IMR-90 (cell line): ENCODE measurements around the gene RPS29. TPM values are rescaled to one million over a fixed set of nuclear protein-coding genes. Genes with fewer than 3 reads are reported as not detected.

ENCODE experiments used
- ATAC-seq: fragments of 200-7000 bp; cut with Tn5 transposase; 2 replicates; pipeline ENCODE4 v1.9.1; 2020; ENCODE audit warnings: low read depth, mild to moderate bottlenecking, moderate library complexity
- BruUV-seq: library from RNA; stranded (reverse); fragments of 400-500 nt; replicated peaks from 2 replicates; lab custom pipeline; 2021; lab: Mats Ljungman, UMichigan
- CTCF ChIA-PET: fragments of 300-600 bp; formaldehyde crosslinking; extraction: SDS; loops from one replicate; lab custom pipeline; 2021; ENCODE audit warnings: antibody characterized with exemption; lab: Yijun Ruan, JAX
- POLR2A ChIA-PET: fragments of 300-600 bp; sonication (Branson Sonifier 250); formaldehyde crosslinking; loops from one replicate; lab custom pipeline; 2022; ENCODE audit warnings: antibody characterized with exemption; ENCODE audit not compliant: unreplicated experiment; lab: Charles Lee
- DNase-seq: peaks from one replicate; pipeline ENCODE4 v3.0.0; 2013
- H2AFZ ChIP-seq: replicated peaks from 2 replicates; pipeline ENCODE3; 2013; ENCODE audit warnings: low read length, mild to moderate bottlenecking; ENCODE audit not compliant: poor library complexity
- H2AK5ac ChIP-seq: 2 replicates; pipeline ENCODE4 v1.6.1; 2013; ENCODE audit warnings: low read depth, low read length, inconsistent platforms
- H2AK9ac ChIP-seq: replicated peaks from 2 replicates; pipeline ENCODE3; 2013; ENCODE audit warnings: mild to moderate bottlenecking, low read depth, low read length, moderate library complexity; ENCODE audit not compliant: poor library complexity
- H2BK120ac ChIP-seq: 2 replicates; pipeline ENCODE4 v1.6.1; 2013; ENCODE audit warnings: low read depth, low read length, inconsistent platforms
- H2BK15ac ChIP-seq: 3 replicates; pipeline ENCODE4 v1.6.1; 2013; ENCODE audit warnings: low read depth, low read length, inconsistent platforms
- H2BK20ac ChIP-seq: 2 replicates; pipeline ENCODE4 v1.6.1; 2013; ENCODE audit warnings: low read depth, mild to moderate bottlenecking, inconsistent platforms, low read length, moderate library complexity
- H2BK5ac ChIP-seq: 2 replicates; pipeline ENCODE4 v1.6.1; 2013; ENCODE audit warnings: mild to moderate bottlenecking, low read depth, low read length, inconsistent platforms; ENCODE audit not compliant: poor library complexity, severe bottlenecking
- H3K14ac ChIP-seq: replicated peaks from 2 replicates; pipeline ENCODE4 v1.6.1; 2013; ENCODE audit warnings: low read depth, low read length, inconsistent platforms
- H3K18ac ChIP-seq: 2 replicates; pipeline ENCODE4 v1.6.1; 2013; ENCODE audit warnings: low read depth, low read length, control low read depth
- H3K23ac ChIP-seq: 2 replicates; pipeline ENCODE4 v1.6.1; 2013; ENCODE audit warnings: low read depth, low read length, inconsistent platforms
- H3K27ac ChIP-seq: 2 replicates; pipeline ENCODE4 v1.5.1; 2013; ENCODE audit warnings: mild to moderate bottlenecking, control low read depth, low read length; ENCODE audit not compliant: insufficient read depth
- H3K27me3 ChIP-seq: 2 replicates; pipeline ENCODE4 v1.6.1; 2013; ENCODE audit warnings: low read length; ENCODE audit not compliant: control insufficient read depth, insufficient read depth
- H3K36me3 ChIP-seq: 2 replicates; pipeline ENCODE4 v1.6.1; 2013; ENCODE audit warnings: low read length, mixed read lengths; ENCODE audit not compliant: control insufficient read depth, insufficient read depth
- H3K4ac ChIP-seq: 2 replicates; pipeline ENCODE4 v1.6.1; 2013; ENCODE audit warnings: low read depth, low read length, inconsistent platforms
- H3K4me1 ChIP-seq: 2 replicates; pipeline ENCODE4 v1.6.1; 2013; ENCODE audit warnings: low read length, mixed read lengths; ENCODE audit not compliant: control insufficient read depth, insufficient read depth
- H3K4me2 ChIP-seq: 2 replicates; pipeline ENCODE4 v1.6.1; 2013; ENCODE audit warnings: low read depth, mild to moderate bottlenecking, control low read depth, low read length, moderate library complexity
- H3K4me3 ChIP-seq: 2 replicates; pipeline ENCODE4 v1.5.1; 2013; ENCODE audit warnings: low read depth, mild to moderate bottlenecking, control low read depth, low read length, moderate library complexity; ENCODE audit not compliant: insufficient read depth
- H3K56ac ChIP-seq: 2 replicates; pipeline ENCODE4 v1.6.1; 2013; ENCODE audit warnings: low read length, inconsistent platforms; ENCODE audit not compliant: insufficient read depth; ENCODE audit errors: extremely low read depth
- H3K79me1 ChIP-seq, 2 experiments: 2 replicates each; pipeline ENCODE4 v1.6.1; 2013; ENCODE audit warnings: low read length in 2 of 2, inconsistent platforms in 1 of 2, low read depth in 1 of 2
- H3K9ac ChIP-seq: 2 replicates; pipeline ENCODE4 v1.6.1; 2013; ENCODE audit warnings: low read depth, low read length, control low read depth
- H3K9me1 ChIP-seq: 2 replicates; pipeline ENCODE4 v1.6.1; 2013; ENCODE audit warnings: low read length, inconsistent platforms; ENCODE audit not compliant: insufficient read depth
- H3K9me3 ChIP-seq: 2 replicates; pipeline ENCODE4 v1.6.1; 2013; ENCODE audit warnings: low read length; ENCODE audit not compliant: control insufficient read depth, insufficient read depth
- H4K20me1 ChIP-seq: 2 replicates; pipeline ENCODE4 v1.6.1; 2013; ENCODE audit warnings: low read length, inconsistent platforms; ENCODE audit not compliant: insufficient read depth
- H4K5ac ChIP-seq: 2 replicates; pipeline ENCODE4 v1.6.1; 2013; ENCODE audit warnings: mild to moderate bottlenecking, low read depth, low read length, control low read depth
- H4K8ac ChIP-seq, 2 experiments: 2 replicates each; pipeline ENCODE4 v1.6.1; 2013; ENCODE audit warnings: low read depth in 2 of 2, low read length in 2 of 2, control low read depth in 1 of 2, inconsistent platforms in 1 of 2
- H4K91ac ChIP-seq: 2 replicates; pipeline ENCODE4 v1.6.1; 2013; ENCODE audit warnings: low read depth, low read length, inconsistent platforms; ENCODE audit not compliant: insufficient read depth
- BHLHE40 ChIP-seq: fragments of 150-350 bp; IDR thresholded peaks from 2 replicates; pipeline ENCODE4 v1.6.1; 2016; ENCODE audit warnings: mild to moderate bottlenecking, low read depth, low read length
- CEBPB ChIP-seq: IDR thresholded peaks from 2 replicates; pipeline ENCODE4 v1.6.1; 2012; ENCODE audit warnings: low read depth, low read length, improper control_type of control experiment
- CHD1 ChIP-seq: IDR thresholded peaks from 2 replicates; pipeline ENCODE4 v1.6.1; 2012; ENCODE audit warnings: low read depth, low read length, improper control_type of control experiment
- FOS ChIP-seq: fragments of 150-350 bp; IDR thresholded peaks from 2 replicates; pipeline ENCODE4 v1.6.1; 2016; ENCODE audit warnings: low read depth, low read length
- MAFK ChIP-seq: IDR thresholded peaks from 2 replicates; pipeline ENCODE4 v1.6.1; 2012; ENCODE audit warnings: low read depth, low read length, improper control_type of control experiment
- MAZ ChIP-seq: IDR thresholded peaks from 2 replicates; pipeline ENCODE4 v1.6.1; 2012; ENCODE audit warnings: low read depth, mild to moderate bottlenecking, low read length, improper control_type of control experiment, moderate library complexity, borderline replicate concordance
- MXI1 ChIP-seq: IDR thresholded peaks from 2 replicates; pipeline ENCODE4 v1.6.1; 2012; ENCODE audit warnings: low read depth, mild to moderate bottlenecking, low read length, moderate library complexity, borderline replicate concordance
- NFE2L2 ChIP-seq: fragments of 150-350 bp; IDR thresholded peaks from 2 replicates; pipeline ENCODE4 v1.6.1; 2016; ENCODE audit warnings: low read depth, mild to moderate bottlenecking, low read length
- POLR2A ChIP-seq: IDR thresholded peaks from 2 replicates; pipeline ENCODE4 v1.6.1; 2012; ENCODE audit warnings: mild to moderate bottlenecking, low read depth, low read length
- RAD21 ChIP-seq: IDR thresholded peaks from 2 replicates; pipeline ENCODE4 v1.6.1; 2012; ENCODE audit warnings: low read length, improper control_type of control experiment
- RCOR1 ChIP-seq: IDR thresholded peaks from 2 replicates; pipeline ENCODE4 v1.6.1; 2012; ENCODE audit warnings: mild to moderate bottlenecking, low read length, improper control_type of control experiment; ENCODE audit not compliant: insufficient replicate concordance
- RFX5 ChIP-seq: IDR thresholded peaks from 2 replicates; pipeline ENCODE4 v1.8.0; 2012; ENCODE audit warnings: low read depth, mild to moderate bottlenecking, low read length, moderate library complexity
- WGBS, 2 experiments: methylation state at CpG; one replicate each; pipeline versions ENCODE4 v1.1.5 to v1.1.7; 2013; ENCODE audit warnings: missing lambda C conversion rate in 2 of 2; ENCODE audit not compliant: insufficient read length in 1 of 2; ENCODE audit errors: extremely low coverage in 2 of 2; 5-methylcytosine and 5-hydroxymethylcytosine counted together
- dilution Hi-C: fragments of 300-500 bp; cut with HindIII; formaldehyde crosslinking; loops from one replicate; pipeline ENCODE4 v1.14.3; 2018; ENCODE audit warnings: low sequenced_read_pairs; ENCODE audit not compliant: unreplicated experiment
- in situ Hi-C: fragments of 300-500 bp; cut with MboI; formaldehyde crosslinking; loops from 3 replicates; pipeline ENCODE4 v1.14.3; 2019; ENCODE audit warnings: low sequenced_read_pairs, inconsistent platforms, mixed read lengths
- intact Hi-C: fragments of 100-400 bp; cut with micrococcal nuclease; formaldehyde crosslinking; loops from 2 replicates; pipeline ENCODE4 v1.10.0; 2022
- polyA plus RNA-seq, 3 experiments: library from polyadenylated mRNA; depleted of rRNA; stranded (reverse); fragments of >200 nt; gene quantifications; 2 replicates each; pipeline ENCODE4 v1.2.3, GENCODE V29; 2012; ENCODE audit warnings: low replicate concordance in 1 of 3
- total RNA-seq: library from RNA; depleted of rRNA; stranded (reverse); fragments of >200 nt; gene quantifications from 2 replicates; pipeline ENCODE4 v1.2.3, GENCODE V29; 2012
- TF ChIP-seq, protein P1 (sequence below): fragments of 150-350 bp; IDR thresholded peaks from 2 replicates; pipeline ENCODE4 v1.6.1; 2017; ENCODE audit warnings: mild to moderate bottlenecking, antibody characterized with exemption, low read length, low read depth
- TF ChIP-seq, protein P2 (sequence below): fragments of 150-350 bp; IDR thresholded peaks from 2 replicates; pipeline ENCODE4 v1.6.1; 2016; ENCODE audit warnings: low read depth, mild to moderate bottlenecking, low read length, moderate library complexity, borderline replicate concordance

RPS29 gene
- total and polyA plus RNA-seq, 2 of the 4 experiments (the other 2 are of a cell fraction): 318 to 10,393 TPM

DNA sequence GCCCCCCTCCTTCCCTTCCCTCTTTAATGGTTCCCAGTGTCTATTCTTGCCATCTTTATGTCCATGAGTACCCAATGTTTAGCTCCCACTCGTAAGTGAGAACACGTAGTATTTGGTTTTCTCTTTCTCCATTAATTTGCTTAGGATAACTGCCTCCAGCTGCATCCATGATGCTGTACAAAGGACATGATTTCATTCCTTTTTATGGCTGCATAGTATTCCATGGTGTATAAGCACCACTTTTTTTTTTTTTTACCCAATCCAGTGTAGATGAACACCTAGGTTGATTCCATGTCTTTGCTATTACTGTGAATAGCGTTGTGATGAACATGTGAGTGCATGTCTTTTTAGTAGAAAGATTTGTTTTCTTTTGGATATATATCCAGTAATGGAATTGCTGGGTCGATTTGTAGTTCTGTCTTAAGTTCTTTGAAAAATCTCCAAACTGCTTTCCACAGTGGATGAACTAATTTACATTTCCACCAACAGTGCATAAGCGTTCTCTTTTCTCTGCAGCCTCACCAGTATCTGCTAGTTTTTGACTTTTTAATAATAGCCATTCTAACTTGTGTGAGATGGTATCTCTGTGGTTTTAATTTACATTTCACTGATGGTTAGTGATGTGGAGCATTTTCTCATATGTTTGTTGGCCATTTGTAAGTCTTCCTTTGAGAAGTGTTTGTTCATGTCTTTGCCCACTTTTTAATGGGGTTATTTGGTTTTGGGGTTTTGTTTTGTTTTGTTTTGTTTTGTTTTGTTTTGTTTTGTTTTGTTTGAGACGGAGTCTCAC is 26.0 kb downstream of the RPS29 start:
- intact Hi-C loops: loop anchor here (10.0 kb wide), 1 partner anchor 95 kb away; no protein-coding TSS in a partner anchor
- Histone ChIP-seq H3K18ac (no peak overlapping the region), H2BK5ac (no peak overlapping the region), H3K4me3 (no peak overlapping the region), H2AK5ac (no peak overlapping the region), H4K8ac (no peak overlapping the region), H2BK20ac (no peak overlapping the region), H3K9me1 (no peaks in the 10 kb centered on the region), H3K4me1 (no peaks in the 10 kb centered on the region), H3K36me3 (no peaks in the 10 kb centered on the region), H4K5ac (no peak overlapping the region), H2BK15ac (no peak overlapping the region), H2BK120ac (no peak overlapping the region), H4K91ac (no peak overlapping the region), H3K4me2 (no peak overlapping the region), H2AFZ (no peak overlapping the region), H3K9me3 (no peaks in the 10 kb centered on the region), H3K27ac (no peak overlapping the region), H2AK9ac (no peak overlapping the region), H3K9ac (no peak overlapping the region), H3K27me3 (no peaks in the 10 kb centered on the region), H3K14ac (no peak overlapping the region), H3K79me1 (no peaks in the 10 kb centered on the region), H3K4ac (no peak overlapping the region), H3K23ac (no peak overlapping the region), H3K56ac (no peak overlapping the region), H4K20me1 (no peaks in the 10 kb centered on the region)
- ChIA-PET CTCF (interaction anchor here (0.6 kb wide), 1 partner anchor 1356 kb away, joined by 4 read pairs; no protein-coding TSS in a partner anchor), POLR2A (no interaction called here)
- ATAC-seq (no peak), DNase-seq (no peak)
- 80% methylated on average over 3 of the region's 6 CpGs; no CpG with 5 or more reads in 1 of the 2 experiments for WGBS, 2 experiments
- TF ChIP-seq CHD1 (no peak), FOS (no peak), NFE2L2 (no peak), RFX5 (no peak), RCOR1 (no peak), MAZ (no peak), MXI1 (no peak), BHLHE40 (no peak), MAFK (no peak), CEBPB (no peak), RAD21 (no peak), POLR2A (no peak)
- TF ChIP-seq, protein P1, sequence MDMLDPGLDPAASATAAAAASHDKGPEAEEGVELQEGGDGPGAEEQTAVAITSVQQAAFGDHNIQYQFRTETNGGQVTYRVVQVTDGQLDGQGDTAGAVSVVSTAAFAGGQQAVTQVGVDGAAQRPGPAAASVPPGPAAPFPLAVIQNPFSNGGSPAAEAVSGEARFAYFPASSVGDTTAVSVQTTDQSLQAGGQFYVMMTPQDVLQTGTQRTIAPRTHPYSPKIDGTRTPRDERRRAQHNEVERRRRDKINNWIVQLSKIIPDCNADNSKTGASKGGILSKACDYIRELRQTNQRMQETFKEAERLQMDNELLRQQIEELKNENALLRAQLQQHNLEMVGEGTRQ: no peak
- TF ChIP-seq, protein P2, sequence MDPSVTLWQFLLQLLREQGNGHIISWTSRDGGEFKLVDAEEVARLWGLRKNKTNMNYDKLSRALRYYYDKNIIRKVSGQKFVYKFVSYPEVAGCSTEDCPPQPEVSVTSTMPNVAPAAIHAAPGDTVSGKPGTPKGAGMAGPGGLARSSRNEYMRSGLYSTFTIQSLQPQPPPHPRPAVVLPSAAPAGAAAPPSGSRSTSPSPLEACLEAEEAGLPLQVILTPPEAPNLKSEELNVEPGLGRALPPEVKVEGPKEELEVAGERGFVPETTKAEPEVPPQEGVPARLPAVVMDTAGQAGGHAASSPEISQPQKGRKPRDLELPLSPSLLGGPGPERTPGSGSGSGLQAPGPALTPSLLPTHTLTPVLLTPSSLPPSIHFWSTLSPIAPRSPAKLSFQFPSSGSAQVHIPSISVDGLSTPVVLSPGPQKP: no peak
- in situ Hi-C loops: no loop called here
- dilution Hi-C loops: no loop called here
- no TSS peak for BruUV-seq
